Neutrophil (primary cell): ENCODE data around the gene ATP2B3.
A peak's percentile ranks its signal among the peaks of the same experiment; 100 is the strongest.

Source experiments
- H3K27ac ChIP-seq: fragments of 200-600 bp; sonication (generic); 2 replicates; pipeline ENCODE4 v1.5.1; 2016; ENCODE audit warnings: mild to moderate bottlenecking, moderate library complexity
- H3K27me3 ChIP-seq: fragments of 200-600 bp; sonication (generic); 2 replicates; pipeline ENCODE4 v1.6.0; 2016; ENCODE audit warnings: mild to moderate bottlenecking
- H3K36me3 ChIP-seq: fragments of 200-600 bp; sonication (generic); 2 replicates; pipeline ENCODE4 v1.5.1; 2017
- H3K4me1 ChIP-seq, 2 experiments: fragments of 200-600 bp in 1 of 2; sonication (generic) in 1 of 2; 1 replicate in 1 of 2; 2 replicates in 1 of 2; pipeline versions ENCODE4 v1.5.1 to v1.6.1; 2013 to 2016; ENCODE audit warnings: low read depth in 1 of 2, low read length in 1 of 2, mild to moderate bottlenecking in 1 of 2, moderate library complexity in 1 of 2; ENCODE audit not compliant: control insufficient read depth in 1 of 2, insufficient read depth in 1 of 2
- H3K4me3 ChIP-seq, 2 experiments: fragments of 200-600 bp in 1 of 2; sonication (generic) in 1 of 2; 1 replicate in 1 of 2; 2 replicates in 1 of 2; pipeline ENCODE4 v1.5.1; 2013 to 2016; ENCODE audit warnings: low read depth in 1 of 2, low read length in 1 of 2, mild to moderate bottlenecking in 1 of 2, moderate library complexity in 1 of 2
- H3K9me3 ChIP-seq: fragments of 200-600 bp; sonication (generic); 2 replicates; pipeline ENCODE4 v1.5.1; 2016
- CTCF ChIP-seq: fragments of 200-600 bp; sonication (generic); IDR thresholded peaks from 2 replicates; pipeline ENCODE4 v1.5.1; 2016; ENCODE audit warnings: antibody characterized with exemption

The ATP2B3 gene

GRCh38 chrX:153609917-153610835 lies 92.7 kb downstream of the ATP2B3 start:
- Histone ChIP-seq H3K4me1 (peaks cover 0 to 7% of the 10 kb centered on the region in 2 experiments), H3K36me3 (no peaks in the 10 kb centered on the region), H3K9me3 (no peaks in the 10 kb centered on the region), H3K27ac (no peak overlapping the region), H3K27me3 (peaks cover 61% of the 10 kb centered on the region), H3K4me3 (peak overlapping the region in 1 of 2 experiments; percentile 49)
- TF ChIP-seq CTCF: peak; percentile 62

DNA sequence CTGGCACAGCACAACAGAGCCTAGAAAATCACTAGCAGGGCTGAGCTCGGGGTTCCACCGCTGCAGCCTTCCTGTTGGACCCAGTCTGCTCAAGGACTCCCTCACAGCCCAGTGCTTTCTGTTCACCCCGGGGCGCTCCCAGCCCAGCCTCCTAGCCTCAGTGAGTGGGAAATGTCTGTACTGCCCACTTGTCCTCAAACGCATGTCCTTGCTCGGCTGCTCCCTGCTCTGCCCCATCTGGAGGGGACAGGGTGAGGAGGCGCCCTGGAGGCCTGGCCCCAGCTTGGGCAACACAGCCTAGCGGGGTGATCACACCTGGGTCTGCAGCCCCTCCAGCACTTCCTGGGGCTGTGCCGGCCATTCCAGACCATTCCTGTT lies 93.4 kb downstream of the ATP2B3 start:
- Histone ChIP-seq H3K4me1 (peaks cover 0 to 7% of the 10 kb centered on the region in 2 experiments), H3K4me3 (no peak overlapping the region), H3K27ac (no peak overlapping the region), H3K9me3 (no peaks in the 10 kb centered on the region), H3K36me3 (no peaks in the 10 kb centered on the region), H3K27me3 (peaks cover 61% of the 10 kb centered on the region)
- no peak for TF ChIP-seq CTCF

DNA sequence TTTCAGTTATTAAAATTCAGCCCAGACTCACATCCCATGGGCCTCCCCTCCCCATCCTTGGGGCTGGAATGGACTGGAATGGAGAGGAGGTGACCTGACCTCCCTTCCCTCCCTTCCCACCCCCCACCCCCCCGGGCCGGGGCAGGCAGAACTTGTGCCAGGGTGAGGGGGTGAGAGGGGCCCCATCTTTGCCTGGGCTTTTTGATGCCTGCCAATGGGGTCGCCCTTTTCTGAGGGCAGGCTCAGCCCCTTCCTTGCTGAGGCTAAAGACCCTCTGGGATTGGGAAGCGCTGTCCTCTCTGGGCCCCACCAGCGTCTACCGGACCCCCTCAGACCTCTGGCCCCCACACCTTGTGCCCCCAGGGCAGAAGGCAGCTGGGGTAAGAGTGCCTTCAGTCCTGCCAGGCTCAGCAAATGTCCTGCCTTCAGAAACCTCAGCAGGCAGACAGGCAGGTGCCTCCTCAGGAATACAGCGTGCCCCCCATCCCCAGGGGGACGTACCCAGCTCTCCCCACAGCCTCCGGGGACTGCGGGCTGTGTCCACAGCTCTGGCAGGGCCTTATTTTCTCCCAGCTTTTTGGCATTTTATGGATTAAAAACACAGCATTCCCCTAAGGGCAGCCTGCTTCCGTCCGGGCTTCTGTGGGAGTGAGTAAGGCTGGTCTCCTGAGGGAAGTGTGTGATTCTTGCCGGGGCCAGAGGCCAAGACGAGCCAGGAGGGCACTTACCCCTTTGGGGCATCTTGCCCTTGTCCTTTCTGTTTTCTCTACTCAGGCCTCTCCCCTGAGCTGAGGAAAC lies 94.1 kb downstream of the ATP2B3 start:
- H3K27ac ChIP-seq: no peak overlapping the region
- no peaks in the 10 kb centered on the region for H3K9me3 ChIP-seq
- H3K4me3 ChIP-seq: no peak overlapping the region
- peaks cover 61% of the 10 kb centered on the region for H3K27me3 ChIP-seq
- no peaks in the 10 kb centered on the region for H3K36me3 ChIP-seq
- H3K4me1 ChIP-seq: peaks cover 0 to 7% of the 10 kb centered on the region in 2 experiments
- TF ChIP-seq CTCF: no peak

GRCh38 chrX:153612413-153612812 lies 95.0 kb downstream of the ATP2B3 start:
- H3K9me3 ChIP-seq: no peaks in the 10 kb centered on the region
- no peak for TF ChIP-seq CTCF
- H3K4me3 ChIP-seq: no peak overlapping the region
- H3K4me1 ChIP-seq: peaks cover 0 to 7% of the 10 kb centered on the region in 2 experiments
- H3K27ac ChIP-seq: no peak overlapping the region
- H3K36me3 ChIP-seq: no peaks in the 10 kb centered on the region
- H3K27me3 ChIP-seq: peaks cover 61% of the 10 kb centered on the region

DNA sequence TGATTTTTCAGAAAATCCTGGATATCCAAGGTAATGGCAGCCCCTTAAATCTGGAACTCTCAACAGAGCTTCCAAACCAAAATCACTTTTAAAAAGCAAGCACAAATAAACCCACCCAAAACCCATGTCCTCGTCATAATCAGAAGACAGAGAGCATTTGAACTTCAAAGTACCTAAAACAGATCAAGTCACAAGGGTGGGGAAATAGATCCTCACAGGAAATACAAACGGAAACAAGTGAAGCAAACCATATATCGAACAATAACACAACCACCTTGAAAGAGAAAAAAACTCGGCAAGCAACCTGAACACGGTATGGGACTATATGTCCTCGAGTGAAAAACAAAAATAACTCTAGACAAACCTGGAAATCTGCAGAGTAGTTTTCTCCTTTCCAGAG lies 97.4 kb downstream of the ATP2B3 start:
- no peak for TF ChIP-seq CTCF
- H3K27me3 ChIP-seq: peaks cover 60% of the 10 kb centered on the region
- no peak overlapping the region for H3K4me3 ChIP-seq
- H3K4me1 ChIP-seq: peaks cover 0 to 7% of the 10 kb centered on the region in 2 experiments
- no peaks in the 10 kb centered on the region for H3K36me3 ChIP-seq
- no peaks in the 10 kb centered on the region for H3K9me3 ChIP-seq
- no peak overlapping the region for H3K27ac ChIP-seq
